Epithelial cell of esophagus (primary cell): ENCODE data around the gene POU2AF1.

Experiments
- DNase-seq: peaks from one replicate; pipeline ENCODE4 v3.0.0; 2010; ENCODE audit warnings: low read depth
- H3K4me3 ChIP-seq: 2 replicates; pipeline ENCODE4 v1.5.1; 2011; ENCODE audit warnings: mild to moderate bottlenecking, low read length, control low read depth
- TF ChIP-seq, protein P1 (sequence below): IDR thresholded peaks from 2 replicates; pipeline ENCODE4 v1.5.1; 2011; ENCODE audit warnings: low read depth, mild to moderate bottlenecking, low read length, control low read depth, inconsistent platforms; ENCODE audit not compliant: insufficient read depth; ENCODE audit errors: missing control alignments

POU2AF1 gene

DNA sequence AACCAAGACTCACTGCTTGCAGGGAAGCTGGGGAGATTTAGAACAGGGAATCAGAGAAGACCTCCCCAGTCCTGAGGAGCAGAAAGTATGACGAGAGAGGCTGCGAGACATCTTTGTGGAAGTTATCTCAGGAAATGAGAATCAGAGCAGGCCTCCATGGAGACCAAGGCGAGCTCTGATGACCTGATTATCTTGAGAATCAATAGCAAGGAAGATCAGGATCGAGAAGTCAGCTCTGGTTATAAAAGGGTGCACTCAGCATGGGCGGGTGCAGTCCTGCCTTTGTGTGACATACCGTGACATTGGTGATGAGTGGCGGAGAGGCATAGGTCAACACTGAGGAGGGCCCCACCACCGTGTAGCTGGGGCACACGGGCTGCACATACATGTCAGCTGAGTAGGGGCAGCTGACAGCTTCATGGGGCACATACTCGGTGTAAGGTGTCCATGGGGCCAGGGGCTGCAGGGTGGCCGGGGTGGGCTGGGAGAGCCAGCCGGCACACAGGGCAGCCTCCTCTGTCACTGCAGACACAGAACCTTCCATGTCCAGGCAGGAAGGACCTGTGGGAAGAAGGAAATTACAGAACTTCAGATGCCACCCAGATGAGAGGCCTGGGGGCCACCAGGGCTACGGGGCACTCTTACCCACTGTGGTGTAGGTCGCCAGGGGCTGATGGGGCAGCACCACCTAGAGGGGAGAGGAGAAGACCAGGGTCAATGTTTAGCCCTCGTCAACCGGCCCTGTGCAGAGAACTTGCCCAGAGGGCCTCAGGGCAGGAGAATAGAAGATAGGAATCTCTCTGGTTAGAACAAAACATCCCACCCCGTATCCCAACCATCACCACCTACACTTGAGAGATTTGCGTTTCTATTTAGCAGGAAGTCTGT, 21.7 kb downstream of the POU2AF1 start:
- no peak overlapping the region for H3K4me3 ChIP-seq
- no peak for DNase-seq

DNA sequence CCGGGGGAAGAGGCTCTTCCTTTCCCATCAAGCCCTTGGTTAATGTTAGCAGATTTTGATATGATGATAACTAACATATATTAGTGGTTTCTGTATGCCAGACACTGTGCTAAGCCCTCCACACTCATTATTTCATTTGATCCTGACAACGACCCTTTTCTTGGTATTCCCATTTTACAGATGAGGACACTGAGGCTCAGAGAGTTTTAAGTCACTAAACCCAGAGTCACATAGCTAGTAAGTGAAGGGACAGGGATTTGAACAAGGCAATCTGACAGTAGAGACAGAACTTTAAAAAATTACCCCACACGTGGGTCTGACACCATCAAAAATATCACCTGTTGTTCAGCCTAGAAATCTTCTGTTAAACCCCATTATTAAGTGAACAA, 22.4 kb downstream of the POU2AF1 start:
- TF ChIP-seq, protein P1, sequence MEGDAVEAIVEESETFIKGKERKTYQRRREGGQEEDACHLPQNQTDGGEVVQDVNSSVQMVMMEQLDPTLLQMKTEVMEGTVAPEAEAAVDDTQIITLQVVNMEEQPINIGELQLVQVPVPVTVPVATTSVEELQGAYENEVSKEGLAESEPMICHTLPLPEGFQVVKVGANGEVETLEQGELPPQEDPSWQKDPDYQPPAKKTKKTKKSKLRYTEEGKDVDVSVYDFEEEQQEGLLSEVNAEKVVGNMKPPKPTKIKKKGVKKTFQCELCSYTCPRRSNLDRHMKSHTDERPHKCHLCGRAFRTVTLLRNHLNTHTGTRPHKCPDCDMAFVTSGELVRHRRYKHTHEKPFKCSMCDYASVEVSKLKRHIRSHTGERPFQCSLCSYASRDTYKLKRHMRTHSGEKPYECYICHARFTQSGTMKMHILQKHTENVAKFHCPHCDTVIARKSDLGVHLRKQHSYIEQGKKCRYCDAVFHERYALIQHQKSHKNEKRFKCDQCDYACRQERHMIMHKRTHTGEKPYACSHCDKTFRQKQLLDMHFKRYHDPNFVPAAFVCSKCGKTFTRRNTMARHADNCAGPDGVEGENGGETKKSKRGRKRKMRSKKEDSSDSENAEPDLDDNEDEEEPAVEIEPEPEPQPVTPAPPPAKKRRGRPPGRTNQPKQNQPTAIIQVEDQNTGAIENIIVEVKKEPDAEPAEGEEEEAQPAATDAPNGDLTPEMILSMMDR = no peak
- DNase-seq = no peak
- H3K4me3 ChIP-seq = no peak overlapping the region

More for the DNA sequence above, 21.7 kb downstream of the POU2AF1 start:
- TF ChIP-seq, protein P1 = no peak

DNA sequence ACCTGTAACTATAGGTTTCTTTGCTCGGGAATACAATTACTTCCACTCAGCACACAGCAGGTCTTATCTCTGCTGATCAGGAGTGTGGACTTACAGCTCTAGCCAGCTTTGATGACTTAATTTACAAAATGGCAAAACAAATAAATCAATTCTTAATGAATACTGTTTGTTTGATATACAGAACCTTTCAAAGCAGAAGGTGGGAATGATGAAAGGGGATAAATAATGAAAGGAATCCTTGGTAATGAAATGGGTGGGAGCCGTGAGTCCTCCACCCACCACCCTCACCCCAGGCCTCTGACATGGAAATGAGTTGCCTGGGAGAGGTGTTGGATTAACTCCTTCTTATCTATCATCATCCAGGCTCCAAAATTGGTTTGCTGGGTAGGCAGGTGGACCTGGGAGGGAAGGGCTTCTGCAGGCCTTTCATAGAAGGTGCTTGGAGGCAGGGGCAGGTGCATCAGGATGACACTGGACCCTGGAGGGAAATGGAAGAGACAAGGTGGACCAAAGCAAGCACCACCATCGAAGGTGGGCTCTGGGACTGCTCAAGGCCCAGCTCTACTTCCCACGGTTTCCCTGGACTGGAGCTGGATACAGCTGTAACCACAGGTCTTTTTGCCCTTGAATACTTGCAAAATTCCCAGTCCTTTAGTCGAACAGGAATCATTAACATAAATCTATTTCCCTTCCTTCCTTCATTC, 23.0 kb downstream of the POU2AF1 start:
- TF ChIP-seq, protein P1 = no peak
- DNase-seq = no peak
- no peak overlapping the region for H3K4me3 ChIP-seq

DNA sequence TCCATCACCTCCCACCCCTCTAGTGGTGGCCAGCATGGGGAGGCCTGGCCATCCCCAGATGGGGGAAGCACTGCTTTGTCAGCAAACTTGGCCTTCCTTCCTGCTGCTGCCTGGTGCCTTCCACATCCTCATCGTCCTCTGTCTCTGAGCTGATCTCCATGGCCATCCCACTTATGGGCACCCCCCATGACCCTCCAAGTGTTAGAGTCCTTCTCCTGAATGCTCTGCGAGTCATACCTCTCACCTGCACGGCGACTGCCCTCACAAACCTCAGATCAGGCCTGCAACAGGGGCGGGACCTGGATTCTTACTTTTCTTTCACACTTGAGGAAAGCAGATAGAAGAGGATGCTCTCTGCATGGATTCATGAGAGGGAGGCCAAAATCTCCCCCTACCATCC, 24.0 kb downstream of the POU2AF1 start:
- H3K4me3 ChIP-seq = no peak overlapping the region
- TF ChIP-seq, protein P1 = no peak
- DNase-seq = no peak

DNA sequence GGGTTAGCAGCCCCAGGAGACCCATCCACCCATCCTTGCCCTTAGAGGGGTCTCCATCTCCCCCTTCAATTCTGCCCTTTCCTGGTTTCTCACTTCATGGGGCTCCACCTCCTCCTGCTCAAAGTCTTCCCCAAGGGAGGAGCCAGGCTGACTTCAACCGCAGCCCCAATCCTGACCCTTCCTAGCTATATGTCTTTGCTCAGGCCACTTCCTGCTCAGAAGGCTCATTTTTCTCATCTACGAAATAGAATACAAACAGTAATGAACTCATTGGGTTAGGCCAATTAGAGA, 24.5 kb downstream of the POU2AF1 start:
- DNase-seq = no peak
- H3K4me3 ChIP-seq = no peak overlapping the region
- TF ChIP-seq, protein P1 = no peak

DNA sequence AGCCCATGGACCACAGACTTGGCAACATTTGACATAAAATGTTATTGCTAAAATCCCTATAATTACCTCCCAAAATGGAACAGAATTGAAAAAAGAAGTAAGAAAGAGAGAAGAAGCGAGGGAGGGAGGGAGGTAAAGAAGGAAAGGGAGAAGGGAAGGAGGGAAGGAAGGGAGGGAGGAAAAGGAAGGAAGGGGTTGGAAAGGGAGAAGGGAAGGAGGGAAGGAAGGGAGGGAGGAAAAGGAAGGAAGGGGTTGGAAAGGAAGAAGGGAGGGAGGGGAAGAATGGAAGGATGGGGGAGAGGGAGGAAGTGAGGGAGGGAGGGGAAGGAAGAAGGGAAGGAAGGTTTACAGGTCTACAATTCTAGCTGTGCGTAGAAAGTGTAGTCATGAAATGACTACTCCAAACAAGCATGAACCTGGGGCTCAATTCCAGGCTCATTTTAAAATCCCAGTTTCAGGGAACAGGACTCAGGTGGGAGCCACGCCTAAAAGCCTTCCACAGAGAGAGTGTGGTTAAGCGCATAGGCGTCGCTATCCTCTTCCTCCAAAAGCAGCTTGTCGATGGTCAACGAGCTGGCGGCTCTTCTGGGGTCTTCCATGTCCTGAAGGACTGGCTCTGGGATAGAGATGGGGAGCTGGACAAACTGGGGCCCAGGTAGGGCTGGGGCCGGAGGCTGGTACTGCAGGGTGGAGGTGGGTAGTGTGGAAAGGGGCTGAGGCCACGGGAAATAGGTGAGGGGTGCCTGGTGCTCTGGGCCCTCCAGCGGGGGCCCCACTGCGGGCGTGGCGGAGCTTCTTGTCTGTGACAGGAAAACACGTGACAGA, 25.1 kb downstream of the POU2AF1 start:
- no peak for DNase-seq

More for the DNA sequence above, 25.1 kb downstream of the POU2AF1 start:
- no peak overlapping the region for H3K4me3 ChIP-seq
- TF ChIP-seq, protein P1 = no peak
